Large intestine (tissue), 3 donors: ENCODE data around the gene TBL1X. TPM values are rescaled to one million over a fixed set of nuclear protein-coding genes. Genes with fewer than 3 reads are reported as not detected.

Experiments used
- DNase-seq, 2 donors: peaks; one replicate each; pipeline versions ENCODE4 v3.0.0 to v3.0.0-alpha.2; 2013
- H3K27ac ChIP-seq: one replicate; pipeline ENCODE4 v1.5.1; 2013; ENCODE audit warnings: low read length
- H3K27me3 ChIP-seq: 2 replicates; pipeline ENCODE4 v1.6.1; 2013; ENCODE audit warnings: low read length; ENCODE audit not compliant: control insufficient read depth, insufficient read depth
- H3K36me3 ChIP-seq: 2 replicates; pipeline ENCODE4 v1.6.1; 2013; ENCODE audit warnings: low read length; ENCODE audit not compliant: control insufficient read depth, insufficient read depth
- H3K4me1 ChIP-seq: one replicate; pipeline ENCODE4 v1.6.1; 2013; ENCODE audit warnings: low read length; ENCODE audit not compliant: control insufficient read depth, insufficient read depth
- H3K4me3 ChIP-seq: one replicate; pipeline ENCODE4 v1.5.1; 2013; ENCODE audit warnings: low read length
- H3K9me3 ChIP-seq: one replicate; pipeline ENCODE4 v1.6.1; 2013; ENCODE audit warnings: mild to moderate bottlenecking, low read depth, low read length, moderate library complexity; ENCODE audit not compliant: control insufficient read depth
- WGBS: methylation state at CpG from one replicate; pipeline ENCODE4 v1.1.5; 2013; ENCODE audit warnings: low lambda C conversion rate; ENCODE audit not compliant: insufficient coverage; 5-methylcytosine and 5-hydroxymethylcytosine counted together
- polyA plus RNA-seq: library from polyadenylated mRNA; unstranded; fragments of 120-200 nt; gene quantifications from one replicate; pipeline ENCODE4 v1.2.1, GENCODE V29; 2013

TBL1X gene
- polyA plus RNA-seq, 1 donor = 9.6 TPM

DNA sequence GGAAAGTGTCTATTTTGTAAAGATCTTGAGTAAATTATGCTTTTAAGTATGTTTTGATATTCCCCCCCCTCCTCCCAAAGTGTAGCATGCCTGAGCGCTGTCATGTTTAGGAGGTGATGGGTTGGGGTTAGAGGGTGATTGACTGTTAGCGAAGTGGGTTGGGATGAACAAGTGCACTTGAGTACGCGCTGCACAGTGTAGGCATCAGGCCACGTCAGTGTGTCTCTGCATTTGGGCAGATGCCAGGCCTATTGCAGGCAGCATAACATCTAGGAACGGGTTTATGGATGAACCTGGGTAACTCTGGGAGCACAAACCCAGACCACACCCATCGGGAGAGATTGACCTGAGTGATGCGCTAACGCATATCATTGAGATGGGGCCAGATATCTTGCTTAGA, 111.2 kb downstream of the TBL1X start:
- Histone ChIP-seq H3K4me3 (no peak overlapping the region), H3K36me3 (no peaks in the 10 kb centered on the region), H3K4me1 (peaks cover 11% of the 10 kb centered on the region), H3K27me3 (no peaks in the 10 kb centered on the region), H3K9me3 (no peaks in the 10 kb centered on the region), H3K27ac (no peak overlapping the region)
- no CpG with 5 or more reads among the region's 9 CpGs for WGBS
- DNase-seq = no peak

GRCh38 chrX:9577555-9577954, 112.7 kb downstream of the TBL1X start:
- Histone ChIP-seq H3K27me3 (no peaks in the 10 kb centered on the region), H3K4me3 (no peak overlapping the region), H3K36me3 (no peaks in the 10 kb centered on the region), H3K9me3 (no peaks in the 10 kb centered on the region), H3K27ac (no peak overlapping the region), H3K4me1 (peaks cover 18% of the 10 kb centered on the region)
- no peak for DNase-seq
- no CpG with 5 or more reads among the region's 9 CpGs for WGBS

- Histone ChIP-seq H3K4me1 (peaks cover 18% of the 10 kb centered on the region), H3K9me3 (no peaks in the 10 kb centered on the region), H3K4me3 (no peak overlapping the region), H3K36me3 (no peaks in the 10 kb centered on the region), H3K27me3 (no peaks in the 10 kb centered on the region), H3K27ac (no peak overlapping the region)
- no peak for DNase-seq
- no CpG with 5 or more reads among the region's 20 CpGs for WGBS
Observed at GRCh38 chrX:9578083-9578779, 113.4 kb downstream of the TBL1X start.

DNA sequence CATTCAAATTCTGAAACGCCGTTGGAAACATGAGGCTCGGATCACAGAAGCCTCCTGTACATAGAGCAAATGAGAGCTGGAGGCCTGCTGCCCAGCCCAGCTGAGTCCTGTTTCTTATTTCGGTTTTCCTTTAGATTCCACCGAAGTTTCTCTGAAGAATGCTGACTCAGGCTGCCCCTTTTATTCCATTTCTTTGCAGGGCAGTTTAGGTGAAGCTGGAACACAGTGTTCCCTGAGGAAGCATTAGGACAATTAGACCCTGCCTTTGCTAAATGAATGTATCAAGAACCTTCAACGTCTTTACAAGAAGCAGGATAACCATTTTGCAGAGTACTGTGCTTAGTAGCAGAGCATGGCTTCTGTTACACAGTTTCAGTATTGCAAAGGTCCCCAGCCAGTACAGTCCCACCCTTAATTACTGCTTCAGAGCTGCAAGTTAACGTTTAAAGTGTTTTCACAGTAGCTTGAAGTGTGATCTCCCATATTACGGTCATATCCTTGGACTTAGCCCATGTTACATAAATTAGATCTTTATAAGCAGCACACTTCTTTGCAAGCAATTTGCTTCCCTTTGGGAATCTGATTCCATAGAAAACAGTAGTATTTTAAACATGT, 117.0 kb downstream of the TBL1X start:
- 23% methylated on average over 2 of the region's 8 CpGs for WGBS
- no peaks in the 10 kb centered on the region for H3K27me3 ChIP-seq
- H3K36me3 ChIP-seq = no peaks in the 10 kb centered on the region
- H3K4me1 ChIP-seq = peaks cover 10% of the 10 kb centered on the region
- H3K27ac ChIP-seq = peak overlapping the region; percentile 71
- DNase-seq = peak; percentile 46 to 74
- no peak overlapping the region for H3K4me3 ChIP-seq
- no peaks in the 10 kb centered on the region for H3K9me3 ChIP-seq

DNA sequence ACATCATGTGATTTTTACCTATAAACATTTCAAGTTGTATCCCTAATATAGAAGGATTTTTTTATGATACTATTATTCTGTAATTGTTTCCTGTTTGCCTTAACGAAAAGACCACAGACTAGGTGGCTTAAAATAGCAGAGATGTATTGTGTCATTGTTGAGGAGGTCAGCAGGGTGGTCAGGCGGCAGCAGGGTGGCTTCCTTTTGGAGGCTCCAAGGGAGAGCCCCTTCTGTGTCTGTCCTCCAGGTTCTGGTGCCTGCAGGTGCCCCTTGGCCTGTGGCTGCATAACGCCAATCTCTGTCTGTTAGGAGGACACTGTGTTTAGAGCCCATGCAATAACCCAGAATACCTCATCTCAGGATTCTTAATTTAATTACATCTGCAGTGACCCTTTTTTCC, 118.1 kb downstream of the TBL1X start:
- no peak overlapping the region for H3K27ac ChIP-seq
- peaks cover 10% of the 10 kb centered on the region for H3K4me1 ChIP-seq
- no peaks in the 10 kb centered on the region for H3K27me3 ChIP-seq
- no CpG with 5 or more reads among the region's 3 CpGs for WGBS
- H3K4me3 ChIP-seq = no peak overlapping the region
- no peak for DNase-seq
- no peaks in the 10 kb centered on the region for H3K9me3 ChIP-seq
- no peaks in the 10 kb centered on the region for H3K36me3 ChIP-seq

DNA sequence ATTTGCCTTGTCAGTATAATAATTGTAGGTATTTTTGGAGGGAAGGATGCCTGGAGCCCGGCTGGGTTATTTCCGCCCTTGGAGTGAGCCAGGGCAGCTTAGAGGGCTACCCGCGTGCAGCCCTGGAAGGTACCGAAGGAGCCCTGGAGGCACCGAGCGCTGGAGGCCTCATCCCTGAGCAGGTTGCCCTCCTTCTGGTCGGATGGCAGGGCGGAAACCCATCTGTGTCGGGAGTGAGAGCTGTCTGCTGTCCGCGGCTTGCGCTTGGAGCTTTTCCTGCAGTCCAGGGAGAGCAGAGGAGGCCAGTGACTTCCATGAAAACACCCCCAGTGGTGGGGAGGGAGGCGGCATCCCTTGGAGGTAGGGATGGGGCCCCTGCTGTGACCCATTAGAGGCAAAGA, 122.1 kb downstream of the TBL1X start:
- Histone ChIP-seq H3K27me3 (no peaks in the 10 kb centered on the region), H3K36me3 (no peaks in the 10 kb centered on the region), H3K9me3 (no peaks in the 10 kb centered on the region), H3K4me3 (no peak overlapping the region), H3K4me1 (no peaks in the 10 kb centered on the region), H3K27ac (no peak overlapping the region)
- no peak for DNase-seq
- WGBS = no CpG with 5 or more reads among the region's 14 CpGs

DNA sequence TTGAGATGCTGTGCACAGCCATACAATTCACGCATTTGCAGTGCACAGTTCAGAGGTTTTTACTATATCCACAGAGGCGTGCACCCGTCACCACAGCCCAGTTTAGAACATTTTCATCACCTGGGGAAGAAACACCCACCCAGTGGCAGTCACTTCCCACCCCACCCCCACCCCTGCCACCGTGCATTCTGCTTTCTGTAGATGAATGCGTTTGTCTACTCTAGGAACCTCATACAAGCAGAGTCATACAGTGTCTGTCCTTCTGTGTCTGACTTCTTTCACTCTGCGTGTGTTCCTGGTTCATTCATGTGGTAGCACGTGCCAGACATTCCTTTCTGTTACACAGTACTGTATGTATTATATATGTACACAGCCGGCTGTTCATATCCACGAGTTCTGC, 122.8 kb downstream of the TBL1X start:
- DNase-seq = no peak
- H3K36me3 ChIP-seq = no peaks in the 10 kb centered on the region
- WGBS = no CpG with 5 or more reads among the region's 9 CpGs

DNA sequence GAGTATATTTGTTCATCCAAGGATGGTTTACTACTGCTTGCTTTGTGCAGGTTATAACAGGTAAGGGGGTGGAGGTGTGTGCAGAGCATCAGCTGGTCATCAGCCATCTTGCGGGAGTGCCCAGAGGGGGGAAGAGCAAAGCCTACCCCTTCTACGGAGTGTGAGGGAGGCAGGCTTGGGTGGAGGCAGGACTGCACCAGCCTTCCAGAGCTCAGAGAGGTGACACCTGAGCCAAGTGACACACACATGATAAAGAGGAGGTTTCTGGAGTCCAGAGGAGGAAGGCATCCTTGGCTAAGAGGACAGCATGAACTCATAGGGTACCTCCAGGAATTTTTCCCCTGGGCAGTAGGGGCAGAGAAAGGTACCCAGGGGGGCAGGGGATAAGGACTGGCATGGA, 126.6 kb downstream of the TBL1X start:
- Histone ChIP-seq H3K36me3 (no peaks in the 10 kb centered on the region), H3K4me1 (no peaks in the 10 kb centered on the region), H3K9me3 (no peaks in the 10 kb centered on the region), H3K4me3 (no peak overlapping the region), H3K27me3 (no peaks in the 10 kb centered on the region), H3K27ac (no peak overlapping the region)
- WGBS = no CpG with 5 or more reads among the region's 2 CpGs
- no peak for DNase-seq

More for the DNA sequence above, 122.8 kb downstream of the TBL1X start:
- Histone ChIP-seq H3K9me3 (no peaks in the 10 kb centered on the region), H3K27ac (no peak overlapping the region), H3K4me1 (no peaks in the 10 kb centered on the region), H3K27me3 (no peaks in the 10 kb centered on the region), H3K4me3 (no peak overlapping the region)

DNA sequence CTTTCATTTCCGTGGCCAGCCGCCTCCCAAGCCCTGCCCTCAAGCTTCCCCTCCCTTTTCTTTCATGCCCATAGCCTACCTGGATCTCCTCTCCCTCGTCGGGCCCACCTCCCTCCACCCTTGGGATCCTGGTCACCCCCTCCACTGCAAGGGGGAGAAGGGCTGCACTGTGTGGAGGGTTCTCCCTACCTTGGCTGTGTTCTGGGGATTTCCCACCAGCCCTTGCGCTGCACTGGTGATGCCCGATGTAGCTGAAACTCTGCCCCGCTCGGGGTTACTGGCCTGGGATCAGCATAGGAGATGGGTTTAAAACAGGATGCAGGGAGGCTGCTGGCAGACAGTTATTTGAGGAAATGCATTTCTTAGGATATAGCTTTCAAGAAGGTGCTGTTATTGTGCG, 128.9 kb downstream of the TBL1X start:
- no peaks in the 10 kb centered on the region for H3K36me3 ChIP-seq
- no peak overlapping the region for H3K4me3 ChIP-seq
- no peaks in the 10 kb centered on the region for H3K27me3 ChIP-seq
- no peaks in the 10 kb centered on the region for H3K9me3 ChIP-seq
- DNase-seq = no peak
- WGBS = no CpG with 5 or more reads among the region's 9 CpGs
- H3K27ac ChIP-seq = no peak overlapping the region
- no peaks in the 10 kb centered on the region for H3K4me1 ChIP-seq

DNA sequence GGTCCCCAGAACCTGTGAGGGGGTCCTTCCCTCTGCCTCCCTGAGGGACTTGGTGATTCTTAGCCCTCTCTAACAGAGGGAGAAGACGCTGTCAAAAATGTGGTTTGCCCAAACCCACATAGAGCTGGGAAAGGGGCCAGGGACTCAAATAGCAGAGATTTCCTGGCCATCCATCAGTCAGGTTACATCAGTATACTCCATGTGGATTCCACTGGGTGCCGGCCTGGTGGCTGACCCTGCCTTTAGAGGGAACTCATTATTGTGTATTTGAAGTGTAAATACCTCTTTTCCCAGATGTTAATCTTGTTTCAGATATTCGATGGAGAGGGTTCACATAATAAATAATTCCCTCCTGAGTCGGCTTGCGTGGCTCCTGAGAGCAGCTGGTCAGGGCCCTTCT, 130.3 kb downstream of the TBL1X start:
- Histone ChIP-seq H3K9me3 (no peaks in the 10 kb centered on the region), H3K36me3 (no peaks in the 10 kb centered on the region), H3K4me1 (no peaks in the 10 kb centered on the region), H3K27me3 (no peaks in the 10 kb centered on the region), H3K4me3 (no peak overlapping the region), H3K27ac (no peak overlapping the region)
- DNase-seq = no peak
- no CpG with 5 or more reads among the region's 5 CpGs for WGBS

- WGBS = no CpG with 5 or more reads among the region's 3 CpGs
- no peak for DNase-seq
- H3K27ac ChIP-seq = no peak overlapping the region
- H3K27me3 ChIP-seq = no peaks in the 10 kb centered on the region
- no peak overlapping the region for H3K4me3 ChIP-seq
- no peaks in the 10 kb centered on the region for H3K36me3 ChIP-seq
- no peaks in the 10 kb centered on the region for H3K9me3 ChIP-seq
- H3K4me1 ChIP-seq = no peaks in the 10 kb centered on the region
Observed at GRCh38 chrX:9596837-9597236, 132.0 kb downstream of the TBL1X start.
